Non-pigmented ciliary epithelial cell (primary cell): Measurements from ENCODE around the gene NCOA7.
"Not testable (repeated sequence)": the region's sequence is repeated elsewhere in the genome, so short reads cannot be mapped to it uniquely, and the experiment has no call there.

ENCODE experiments used
- DNase-seq: peaks from one replicate; pipeline ENCODE4 v3.0.0-alpha.2; 2010; ENCODE audit warnings: low read depth

The NCOA7 gene

DNA sequence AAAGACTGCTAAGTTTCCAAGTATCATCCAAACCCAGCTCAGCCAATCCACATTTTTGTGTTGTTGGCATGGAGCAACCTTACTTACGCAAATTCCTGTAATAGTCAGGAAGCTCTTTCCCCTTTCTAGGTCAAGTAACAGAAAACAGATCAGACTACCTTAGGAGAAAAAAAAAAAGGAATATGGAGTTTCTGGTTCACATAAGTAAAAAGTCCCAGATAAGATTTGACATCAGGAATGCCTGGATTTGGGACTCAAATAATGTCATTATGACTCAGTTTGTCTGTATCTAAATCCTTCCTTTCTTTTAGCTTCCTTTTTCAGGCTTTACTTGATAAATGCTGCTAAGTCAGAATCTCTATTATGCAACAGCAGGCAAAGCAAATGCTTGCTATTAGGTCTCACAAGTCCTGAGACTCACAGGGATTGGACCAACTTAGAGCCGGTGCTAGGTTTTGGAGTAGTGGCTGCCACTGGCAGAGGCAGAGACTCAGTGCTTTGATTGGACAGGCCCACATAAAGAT, 44.5 kb downstream of the NCOA7 start:
- DNase-seq: peak; percentile 50

DNA sequence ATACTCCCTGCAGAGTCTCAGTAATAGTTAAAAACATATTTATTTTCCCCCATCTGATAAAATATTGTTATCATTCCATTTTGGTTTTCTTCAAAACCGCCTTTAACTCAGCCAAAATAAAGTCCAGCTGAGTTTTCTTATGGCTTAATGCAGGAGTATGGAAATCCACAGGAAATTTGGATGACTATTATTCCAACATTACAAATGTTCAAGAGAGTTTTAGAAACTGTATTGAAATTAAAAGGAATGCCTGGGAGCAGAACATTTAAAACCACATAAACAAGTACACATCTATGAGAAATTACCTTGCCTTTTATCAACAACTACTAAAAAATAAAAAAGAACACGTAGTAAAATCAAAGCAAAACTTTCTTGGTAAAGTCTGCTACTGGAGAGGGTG, 45.7 kb downstream of the NCOA7 start:
- DNase-seq: no peak

DNA sequence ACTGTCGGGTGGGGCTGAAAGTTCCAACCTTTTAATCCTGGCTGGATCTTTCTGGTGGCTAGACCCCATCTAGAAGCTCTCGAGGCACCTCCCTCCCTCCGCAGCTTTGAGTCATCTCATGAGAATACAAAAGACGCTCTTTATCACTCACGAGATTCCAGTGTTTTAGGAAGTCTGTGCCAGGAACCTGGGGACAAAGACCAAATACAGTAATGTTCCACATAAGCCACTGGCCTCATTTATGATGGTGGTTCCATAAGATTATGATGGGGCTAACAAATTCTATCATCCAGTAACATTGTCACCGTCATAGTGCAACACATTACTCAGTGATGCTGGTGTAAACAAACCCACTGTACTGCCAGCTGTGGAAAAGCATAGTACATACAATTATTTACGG, 48.7 kb downstream of the NCOA7 start:
- DNase-seq: no peak

DNA sequence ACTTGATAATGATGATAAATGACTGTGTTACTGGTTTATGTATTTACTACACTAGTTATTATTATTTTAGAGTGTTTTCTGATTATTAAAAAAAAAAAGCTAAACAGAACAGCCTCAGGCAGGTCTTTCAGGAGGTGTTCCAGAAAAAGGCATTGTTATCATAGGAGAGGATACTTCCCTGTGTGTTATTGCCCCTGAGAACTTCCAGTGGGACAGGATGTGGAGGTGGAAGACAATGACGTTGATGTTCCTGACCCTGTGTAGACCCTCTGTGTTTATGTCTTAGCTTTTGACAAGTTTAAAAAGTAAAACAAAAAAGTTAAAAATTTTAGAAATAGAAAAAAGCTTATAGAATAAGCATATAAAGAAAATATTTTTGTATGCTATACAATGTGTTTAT, 49.1 kb downstream of the NCOA7 start:
- no peak for DNase-seq

DNA sequence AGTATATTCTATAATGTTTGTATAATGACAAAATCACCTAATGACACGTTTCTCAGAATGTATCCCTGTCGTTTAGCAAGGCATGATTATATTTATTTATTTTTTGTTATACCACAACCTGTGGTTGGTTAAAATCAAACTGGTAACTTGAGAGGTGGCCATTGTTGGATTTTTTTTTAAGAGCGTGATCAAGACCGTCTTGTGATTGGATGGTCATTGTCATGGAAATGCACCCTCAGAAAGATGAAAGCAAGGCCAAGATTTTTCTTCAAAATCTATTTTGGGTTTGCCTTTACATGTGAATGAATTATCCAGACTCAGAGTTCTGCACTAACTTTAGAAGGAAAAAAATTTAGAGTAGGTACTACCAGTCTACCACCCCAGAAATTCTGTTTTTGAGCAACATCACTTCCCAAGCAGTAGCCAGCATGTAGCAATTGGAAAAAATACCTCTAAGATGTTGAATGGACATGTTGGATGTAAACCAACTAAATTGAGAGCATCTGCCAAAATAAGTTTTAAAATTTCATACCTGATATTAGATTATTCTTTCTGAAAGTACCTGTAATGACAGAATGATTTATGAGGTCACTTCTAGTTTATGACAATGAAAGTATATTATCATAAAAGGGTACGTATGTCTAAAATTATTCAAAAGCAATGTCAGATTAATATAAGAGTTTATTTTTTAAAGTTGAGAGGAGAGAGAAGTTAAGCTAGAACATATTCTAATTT, 50.8 kb downstream of the NCOA7 start:
- no peak for DNase-seq

DNA sequence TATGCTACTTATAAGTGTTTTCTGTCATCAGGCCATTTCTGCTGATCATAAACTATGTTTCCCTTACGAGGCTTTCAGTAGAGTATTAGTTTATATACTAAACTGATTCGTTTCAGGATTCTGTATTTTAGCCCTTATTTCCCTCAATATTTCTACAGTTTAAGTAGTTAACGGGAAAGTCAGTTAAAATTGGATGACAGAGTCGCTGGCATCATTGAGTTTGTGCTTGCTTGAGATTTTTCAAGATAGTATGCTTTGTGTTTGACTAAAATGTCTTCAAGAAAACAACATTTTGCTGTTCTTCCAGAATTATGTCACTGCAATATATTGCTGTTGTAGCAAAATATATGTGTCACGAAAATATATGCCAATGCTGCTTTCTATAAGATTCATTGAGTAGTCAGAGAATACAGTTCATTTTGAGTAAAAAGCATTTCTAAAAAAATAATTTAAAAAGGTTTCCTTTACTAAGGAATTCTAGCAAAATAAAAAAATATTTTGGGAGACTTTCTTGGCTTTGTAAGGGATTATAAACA, 51.4 kb downstream of the NCOA7 start:
- DNase-seq: no peak

DNA sequence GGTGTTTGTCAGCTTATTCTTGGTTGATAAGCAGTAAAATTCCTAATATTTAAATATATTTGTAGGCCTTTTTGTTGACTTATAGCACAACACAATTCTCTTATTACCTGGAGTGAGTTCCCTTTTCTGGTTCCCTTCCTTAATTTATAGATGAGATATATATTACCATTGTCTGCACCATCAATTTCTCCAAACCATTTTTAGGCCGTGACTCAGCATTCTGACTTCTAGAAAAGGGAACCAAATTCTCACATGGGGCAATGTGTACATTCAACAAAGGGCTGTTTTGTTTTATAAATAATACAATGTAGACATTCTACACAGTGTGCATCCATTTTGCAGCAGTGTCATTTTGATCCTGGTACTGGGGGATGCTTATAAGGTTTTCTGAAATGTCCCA, 52.8 kb downstream of the NCOA7 start:
- no peak for DNase-seq

DNA sequence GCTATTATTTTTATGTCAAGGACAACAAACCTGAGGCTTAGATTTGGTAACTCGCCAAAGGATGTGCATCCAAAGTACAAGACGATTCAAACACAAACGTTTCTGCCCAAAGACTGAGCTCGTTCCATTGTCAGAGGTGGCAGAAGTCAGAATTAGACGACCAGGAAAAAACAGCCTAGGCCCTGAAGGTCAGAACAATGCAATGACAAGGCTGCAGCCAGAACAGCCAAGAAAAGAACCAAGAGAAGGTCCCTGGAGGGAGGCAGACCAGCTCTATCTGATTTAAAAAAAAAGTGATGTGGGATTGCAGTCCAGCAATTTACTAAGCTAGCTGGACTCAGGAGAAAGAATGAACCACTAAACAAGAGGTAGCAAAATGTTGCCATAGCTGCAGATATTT, 54.2 kb downstream of the NCOA7 start:
- no peak for DNase-seq

DNA sequence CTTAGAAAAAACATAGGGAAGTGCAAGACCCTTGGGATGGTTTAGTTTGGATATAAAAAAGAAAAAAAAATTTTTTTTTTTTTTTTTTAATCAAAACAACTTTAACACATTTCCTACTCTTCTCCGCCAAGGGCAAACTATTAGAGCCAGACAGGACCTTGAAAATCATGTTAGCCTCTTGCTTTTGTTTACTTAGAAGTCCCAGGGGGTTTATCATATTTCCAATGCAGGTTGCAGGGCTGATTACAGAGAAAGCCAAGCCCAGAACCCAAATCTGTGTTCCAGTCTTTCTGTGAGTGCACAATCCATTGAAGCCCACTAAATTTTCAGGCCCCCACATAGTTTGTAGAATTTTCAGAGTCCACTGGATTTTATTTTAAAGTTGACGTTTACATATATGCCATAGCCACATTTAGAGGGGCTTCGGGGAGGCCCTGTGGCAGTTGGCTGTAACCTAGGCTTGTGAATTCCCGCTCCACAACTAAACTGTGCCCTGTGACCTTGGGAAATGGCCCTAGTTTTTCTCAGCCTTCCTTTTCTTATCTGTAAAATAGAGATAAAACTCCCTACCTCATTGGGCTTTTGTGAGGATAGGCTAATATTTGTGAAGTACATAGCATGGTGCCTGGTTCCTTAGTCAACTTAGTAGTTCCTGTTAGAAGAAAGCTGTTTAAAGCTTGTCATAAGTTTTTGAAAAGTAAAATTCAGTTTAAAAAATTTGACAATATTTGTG, 55.7 kb downstream of the NCOA7 start:
- no peak for DNase-seq

DNA sequence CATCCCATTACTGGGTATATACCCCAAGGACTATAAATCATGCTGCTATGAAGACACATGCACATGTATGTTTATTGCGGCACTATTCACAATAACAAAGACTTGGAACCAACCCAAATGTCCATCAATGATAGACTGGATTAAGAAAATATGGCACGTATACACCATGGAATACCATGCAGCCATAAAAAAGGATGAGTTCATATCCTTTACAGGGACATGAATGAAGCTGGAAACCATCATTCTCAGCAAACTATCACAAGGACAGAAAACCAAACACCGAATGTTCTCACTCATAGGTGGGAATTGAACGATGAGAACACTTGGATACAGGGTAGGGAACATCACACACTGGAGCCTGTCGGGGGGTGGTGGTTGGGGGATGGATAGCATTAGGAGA, 57.5 kb downstream of the NCOA7 start:
- DNase-seq: not testable (repeated sequence)

DNA sequence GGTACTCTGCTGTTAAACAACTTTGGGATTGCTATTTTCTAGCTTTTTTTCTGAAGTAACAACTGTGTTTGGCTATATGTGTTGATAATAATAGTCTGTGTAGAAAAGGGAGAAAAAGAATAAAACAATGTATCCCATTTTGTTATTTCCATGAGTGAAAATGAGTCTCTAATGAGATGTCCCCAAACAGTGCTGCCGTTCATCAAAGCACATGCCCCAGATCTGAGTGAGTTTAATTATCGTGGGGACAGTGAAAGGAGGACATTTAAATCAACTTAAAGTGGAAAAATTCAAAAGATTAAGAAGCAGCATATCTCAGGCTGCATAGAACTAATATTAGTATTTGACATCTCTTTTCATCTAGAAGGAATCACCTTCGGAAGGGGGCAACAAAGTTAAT, 59.6 kb downstream of the NCOA7 start:
- no peak for DNase-seq

DNA sequence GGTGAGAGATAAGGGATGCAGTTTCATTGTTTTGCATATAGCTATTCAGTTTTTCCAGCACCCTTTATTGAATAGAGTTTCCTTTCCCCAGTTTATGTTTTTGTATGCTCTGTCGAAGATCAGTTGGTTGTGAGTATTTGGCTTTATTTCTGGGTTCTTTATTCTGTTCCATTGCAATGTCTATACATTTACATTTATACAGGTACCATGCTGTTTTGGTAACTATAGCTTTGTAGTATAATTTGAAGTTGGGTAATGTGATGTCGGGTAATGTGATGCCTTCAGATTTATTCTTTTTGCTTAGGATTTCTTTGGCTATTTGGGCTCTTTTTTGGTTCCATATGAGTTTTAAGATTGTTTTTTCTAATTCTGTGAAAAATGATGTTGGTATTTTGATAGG, 61.8 kb downstream of the NCOA7 start:
- no peak for DNase-seq

DNA sequence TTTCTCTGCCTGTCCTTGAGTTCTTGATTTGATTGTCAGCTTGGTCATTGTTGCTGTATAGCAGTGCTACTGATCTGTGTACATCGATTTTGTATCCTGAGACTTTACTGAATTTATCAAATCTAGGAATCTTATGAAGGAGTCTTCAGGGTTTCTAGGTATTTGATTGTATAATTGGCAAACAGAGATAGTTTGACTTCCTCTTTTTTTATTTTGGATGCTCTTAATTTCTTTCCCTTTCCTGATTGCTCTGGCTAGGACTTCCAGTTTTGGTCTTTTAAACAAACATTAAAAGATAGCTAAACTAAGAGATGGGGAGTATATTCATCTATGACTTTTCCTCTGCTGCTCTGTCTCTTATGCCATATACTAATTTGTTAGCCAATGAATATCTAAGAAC, 62.4 kb downstream of the NCOA7 start:
- DNase-seq: no peak

DNA sequence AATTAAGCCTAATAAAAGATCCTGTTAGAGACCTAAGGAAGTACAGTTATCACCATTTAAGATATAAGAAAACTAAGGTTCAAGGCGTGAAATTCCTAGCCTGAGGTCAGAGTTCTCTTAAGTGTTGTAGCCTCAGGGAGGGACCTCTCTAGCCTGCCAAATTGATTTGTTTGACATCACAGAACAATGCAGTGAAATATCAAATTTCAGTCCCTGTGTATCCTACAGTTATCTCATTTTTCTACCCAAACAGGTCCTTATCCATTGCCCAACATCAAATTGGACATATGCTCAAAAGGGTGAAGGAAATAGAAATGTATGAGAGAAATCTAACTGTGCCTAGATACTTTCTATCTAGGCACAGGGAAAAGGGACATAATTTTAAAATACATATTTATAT, 63.0 kb downstream of the NCOA7 start:
- DNase-seq: no peak

DNA sequence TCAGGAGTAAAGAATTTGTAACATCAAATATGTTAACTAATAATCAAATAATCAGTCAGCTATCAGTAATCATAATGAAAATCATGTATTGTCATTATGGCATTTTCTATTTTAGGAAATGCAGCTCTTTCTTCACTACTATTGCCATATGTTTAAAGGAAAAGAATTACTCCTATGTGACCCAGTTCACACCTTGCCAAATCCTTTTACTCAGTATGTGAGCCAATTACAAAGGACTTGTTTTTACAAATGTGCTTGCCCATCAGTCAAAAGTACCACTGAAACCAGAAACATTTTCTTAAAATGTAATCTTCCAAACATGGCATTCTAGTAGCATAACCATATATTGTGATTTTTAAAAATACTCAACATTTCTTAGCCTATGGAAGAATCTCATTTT, 63.6 kb downstream of the NCOA7 start:
- no peak for DNase-seq

DNA sequence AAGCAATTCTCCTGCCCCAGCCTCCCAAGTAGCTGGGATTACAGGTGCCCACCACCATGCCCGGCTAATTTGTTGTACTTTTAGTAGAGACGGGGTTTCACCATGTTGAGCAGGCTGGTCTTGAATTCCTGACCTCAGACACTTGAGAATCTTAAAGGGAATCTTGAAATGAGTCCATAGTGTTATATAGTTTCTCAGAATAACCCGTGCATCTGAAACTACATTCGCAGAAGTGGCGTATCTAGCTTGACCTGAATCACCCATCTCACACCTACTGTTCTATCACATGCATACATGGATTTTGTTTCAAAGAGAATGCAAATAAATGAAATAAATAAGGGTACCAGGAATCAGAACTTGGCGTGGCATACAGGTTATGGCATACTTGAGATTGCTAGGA, 65.0 kb downstream of the NCOA7 start:
- DNase-seq: no peak

DNA sequence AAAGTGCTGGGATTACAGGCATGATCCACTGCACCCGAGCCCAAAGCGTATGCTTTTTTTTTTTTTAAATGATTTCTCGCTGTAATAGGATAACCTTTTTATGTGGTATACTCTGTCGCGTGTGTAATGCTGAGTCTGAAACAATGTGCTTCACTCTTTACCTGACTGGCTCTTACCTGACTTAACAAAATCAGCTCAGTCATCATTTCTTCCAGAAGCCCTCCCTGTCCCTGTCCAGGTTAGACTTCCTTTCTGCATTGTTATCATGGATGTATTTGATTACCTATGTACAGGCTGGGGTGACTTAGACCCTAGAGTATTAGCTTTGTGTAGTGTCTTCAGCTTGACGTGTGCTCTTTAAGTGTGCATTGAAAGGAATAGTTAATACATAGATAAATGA, 67.1 kb downstream of the NCOA7 start:
- DNase-seq: no peak

DNA sequence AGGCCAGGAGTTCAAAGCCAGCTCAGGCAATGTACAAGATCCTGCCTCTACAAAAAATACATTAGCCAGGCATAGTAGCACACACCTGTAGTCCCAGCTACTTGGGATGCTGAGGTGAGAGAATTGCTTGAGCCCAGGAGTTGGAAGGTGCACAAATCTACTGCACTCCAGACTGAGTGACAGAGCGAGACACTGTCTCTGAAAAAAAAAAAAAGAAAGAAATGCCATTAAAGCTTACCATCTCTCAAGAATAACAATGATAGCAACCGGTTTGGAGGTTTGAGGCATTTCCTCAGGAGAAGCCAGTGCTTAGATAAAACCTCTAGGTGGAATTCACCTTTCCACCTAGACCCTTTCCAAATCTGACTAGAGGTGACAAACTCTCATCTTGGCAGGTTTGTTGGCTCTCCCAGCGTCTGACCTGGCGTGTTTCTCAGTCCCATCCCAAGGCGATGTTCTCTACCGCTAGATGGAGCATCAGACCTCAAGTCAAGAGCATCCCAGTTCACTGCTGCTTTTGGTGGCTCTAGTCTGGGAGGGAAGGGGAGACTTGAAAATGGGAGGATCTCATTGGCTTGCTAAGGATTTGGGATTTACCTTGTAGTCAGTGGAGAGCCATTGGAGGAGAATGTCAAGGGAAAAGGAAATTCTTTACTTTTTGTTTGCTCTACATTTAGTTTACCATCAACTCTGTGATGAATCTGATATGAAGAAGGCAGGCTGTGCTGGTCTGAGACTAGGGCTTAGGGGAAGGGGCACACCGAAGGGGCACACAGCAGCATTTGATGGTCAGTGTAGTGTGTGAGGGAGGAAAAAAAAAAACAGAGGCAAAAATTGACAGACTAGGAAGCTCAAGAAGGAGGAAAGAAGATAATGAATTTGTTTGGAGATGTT, 67.9 kb downstream of the NCOA7 start:
- DNase-seq: peak; percentile 51

DNA sequence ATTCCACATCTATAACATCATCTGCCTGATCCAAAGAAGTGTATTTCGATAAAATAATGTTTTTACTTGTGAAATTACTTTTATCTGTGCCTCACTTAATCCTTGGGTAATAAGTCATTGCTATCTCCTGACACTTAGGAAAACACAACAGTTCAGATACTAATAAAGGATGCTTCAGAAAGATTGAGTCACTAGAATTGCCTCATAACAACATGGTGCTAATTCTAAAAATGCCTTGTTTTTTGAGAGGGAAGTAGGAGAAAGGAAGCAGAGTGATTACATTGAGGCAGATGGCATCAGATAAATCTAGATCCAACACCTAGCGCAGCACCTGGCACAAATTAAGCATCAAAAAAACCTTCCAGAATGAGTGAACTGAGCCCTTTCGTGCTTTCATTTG, 69.0 kb downstream of the NCOA7 start:
- no peak for DNase-seq

DNA sequence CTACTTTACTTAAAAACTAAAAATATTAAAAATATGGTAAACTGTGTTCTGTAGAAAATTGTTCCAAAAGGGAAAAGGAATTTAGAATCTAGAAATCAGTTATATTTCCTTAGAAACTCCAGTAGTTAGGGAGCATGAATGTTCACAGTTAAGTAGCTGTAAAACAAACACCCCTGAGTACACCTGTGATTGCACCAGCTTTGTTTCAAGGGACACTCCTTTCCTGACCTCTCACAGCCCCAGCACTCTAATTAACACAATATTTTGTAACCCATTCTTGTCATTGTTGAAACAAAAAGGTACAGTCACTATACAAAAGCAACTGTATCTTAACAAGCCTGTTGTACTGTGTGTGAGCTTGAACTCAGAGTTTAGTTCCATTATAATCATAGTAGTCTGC, 72.3 kb downstream of the NCOA7 start:
- DNase-seq: no peak

DNA sequence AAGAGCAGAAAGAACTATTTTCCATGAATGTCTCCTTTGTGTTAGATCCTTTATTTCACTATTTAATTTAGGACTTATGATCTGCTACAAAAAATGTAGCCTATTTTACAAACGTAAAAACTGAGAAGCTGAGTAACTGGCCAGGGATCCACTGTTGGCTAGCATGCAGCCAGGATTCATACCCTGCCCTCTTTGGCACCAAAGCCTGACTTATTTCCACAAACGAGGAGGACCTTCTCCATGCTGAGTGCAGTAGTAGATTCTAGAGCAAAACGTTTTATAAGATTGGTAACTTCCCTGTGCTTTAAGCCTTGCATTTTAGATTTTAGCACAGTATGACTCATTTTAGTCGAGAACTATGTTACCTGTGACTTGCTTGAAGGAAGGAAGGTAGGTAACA, 74.3 kb downstream of the NCOA7 start:
- no peak for DNase-seq

DNA sequence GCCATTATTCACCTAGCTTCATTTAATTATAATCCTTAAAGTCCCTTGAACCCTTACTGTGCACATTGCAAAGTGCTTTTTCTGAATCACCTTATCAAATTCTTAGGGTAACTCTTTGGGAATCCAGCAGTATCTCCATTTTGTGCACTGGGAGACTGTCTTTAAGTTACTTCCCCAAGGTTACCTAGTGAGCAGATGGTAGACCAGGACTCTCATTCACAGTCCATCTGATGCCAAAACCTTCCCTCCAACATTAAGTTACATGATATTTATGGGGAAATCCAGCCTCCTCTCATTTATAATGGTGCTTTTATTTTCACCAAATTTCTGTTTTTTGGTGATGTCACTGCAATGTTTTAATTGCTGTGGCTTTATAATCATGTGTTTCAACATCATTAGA, 75.7 kb downstream of the NCOA7 start:
- DNase-seq: no peak
